ENCODE results near the gene HMOX2.

HMOX2 gene

GRCh38 chr16:4443986-4444385 is 32.2 kb upstream of the HMOX2 start:
- Histone ChIP-seq H3K9me3 (ENCODE audit: control insufficient read depth, insufficient read depth, low read length) (no peaks in the 10 kb centered on the region), H3K36me3 (ENCODE audit: control insufficient read depth, insufficient read depth, low read length) (peaks cover 65% of the 10 kb centered on the region)

GRCh38 chr16:4450430-4450829 is 25.8 kb upstream of the HMOX2 start:
- Histone ChIP-seq H3K4me1 (ENCODE audit: control insufficient read depth, insufficient read depth, low read length) (no peaks in the 10 kb centered on the region), H3K36me3 (ENCODE audit: control insufficient read depth, insufficient read depth, low read length) (peaks cover 37% of the 10 kb centered on the region), H3K4me3 (ENCODE audit: low read depth, low read length) (no peak overlapping the region)

More at GRCh38 chr16:4443986-4444385, 32.2 kb upstream of the HMOX2 start:
- Histone ChIP-seq H3K9ac (ENCODE audit: low read depth, low read length) (no peak overlapping the region), H3K4me3 (ENCODE audit: low read depth, low read length) (no peak overlapping the region), H3K4me1 (ENCODE audit: control insufficient read depth, insufficient read depth, low read length) (no peaks in the 10 kb centered on the region), H3K27me3 (ENCODE audit: control insufficient read depth, insufficient read depth, low read length) (no peaks in the 10 kb centered on the region)

GRCh38 chr16:4450931-4451519 is 25.2 kb upstream of the HMOX2 start:
- Histone ChIP-seq H3K9ac (ENCODE audit: low read depth, low read length) (no peak overlapping the region), H3K36me3 (ENCODE audit: control insufficient read depth, insufficient read depth, low read length) (peaks cover 43% of the 10 kb centered on the region), H3K4me3 (ENCODE audit: low read depth, low read length) (no peak overlapping the region), H3K27me3 (ENCODE audit: control insufficient read depth, insufficient read depth, low read length) (no peaks in the 10 kb centered on the region), H3K4me1 (ENCODE audit: control insufficient read depth, insufficient read depth, low read length) (no peaks in the 10 kb centered on the region), H3K9me3 (ENCODE audit: control insufficient read depth, insufficient read depth, low read length) (no peaks in the 10 kb centered on the region)

More at GRCh38 chr16:4450430-4450829, 25.8 kb upstream of the HMOX2 start:
- Histone ChIP-seq H3K27me3 (ENCODE audit: control insufficient read depth, insufficient read depth, low read length) (no peaks in the 10 kb centered on the region), H3K9ac (ENCODE audit: low read depth, low read length) (no peak overlapping the region), H3K9me3 (ENCODE audit: control insufficient read depth, insufficient read depth, low read length) (no peaks in the 10 kb centered on the region)

- no peaks in the 10 kb centered on the region for H3K9me3 ChIP-seq (ENCODE audit: control insufficient read depth, insufficient read depth, low read length)
- H3K36me3 ChIP-seq (ENCODE audit: control insufficient read depth, insufficient read depth, low read length), result peaks cover 32% of the 10 kb centered on the region
- no peaks in the 10 kb centered on the region for H3K27me3 ChIP-seq (ENCODE audit: control insufficient read depth, insufficient read depth, low read length)
- H3K4me1 ChIP-seq (ENCODE audit: control insufficient read depth, insufficient read depth, low read length), result no peaks in the 10 kb centered on the region
- H3K9ac ChIP-seq (ENCODE audit: low read depth, low read length), result no peak overlapping the region
- H3K4me3 ChIP-seq (ENCODE audit: low read depth, low read length), result no peak overlapping the region
Measured at GRCh38 chr16:4452674-4453073, 23.5 kb upstream of the HMOX2 start.

- H3K9ac ChIP-seq (ENCODE audit: low read depth, low read length), result no peak overlapping the region
- no peaks in the 10 kb centered on the region for H3K27me3 ChIP-seq (ENCODE audit: control insufficient read depth, insufficient read depth, low read length)
- H3K9me3 ChIP-seq (ENCODE audit: control insufficient read depth, insufficient read depth, low read length), result no peaks in the 10 kb centered on the region
- H3K4me1 ChIP-seq (ENCODE audit: control insufficient read depth, insufficient read depth, low read length), result no peaks in the 10 kb centered on the region
- peaks cover 27% of the 10 kb centered on the region for H3K36me3 ChIP-seq (ENCODE audit: control insufficient read depth, insufficient read depth, low read length)
- H3K4me3 ChIP-seq (ENCODE audit: low read depth, low read length), result no peak overlapping the region
Measured at GRCh38 chr16:4454623-4455022, 21.6 kb upstream of the HMOX2 start.

GRCh38 chr16:4455081-4455480 is 21.1 kb upstream of the HMOX2 start:
- Histone ChIP-seq H3K4me3 (ENCODE audit: low read depth, low read length) (no peak overlapping the region), H3K27me3 (ENCODE audit: control insufficient read depth, insufficient read depth, low read length) (no peaks in the 10 kb centered on the region), H3K9me3 (ENCODE audit: control insufficient read depth, insufficient read depth, low read length) (no peaks in the 10 kb centered on the region), H3K36me3 (ENCODE audit: control insufficient read depth, insufficient read depth, low read length) (peaks cover 25% of the 10 kb centered on the region), H3K9ac (ENCODE audit: low read depth, low read length) (no peak overlapping the region), H3K4me1 (ENCODE audit: control insufficient read depth, insufficient read depth, low read length) (no peaks in the 10 kb centered on the region)

GRCh38 chr16:4455951-4456350 is 20.2 kb upstream of the HMOX2 start:
- Histone ChIP-seq H3K36me3 (ENCODE audit: control insufficient read depth, insufficient read depth, low read length) (peaks cover 17% of the 10 kb centered on the region), H3K4me3 (ENCODE audit: low read depth, low read length) (no peak overlapping the region), H3K4me1 (ENCODE audit: control insufficient read depth, insufficient read depth, low read length) (no peaks in the 10 kb centered on the region), H3K9me3 (ENCODE audit: control insufficient read depth, insufficient read depth, low read length) (no peaks in the 10 kb centered on the region), H3K27me3 (ENCODE audit: control insufficient read depth, insufficient read depth, low read length) (no peaks in the 10 kb centered on the region), H3K9ac (ENCODE audit: low read depth, low read length) (no peak overlapping the region)

GRCh38 chr16:4460936-4461249 is 15.3 kb upstream of the HMOX2 start:
- Histone ChIP-seq H3K36me3 (ENCODE audit: control insufficient read depth, insufficient read depth, low read length) (peaks cover 31% of the 10 kb centered on the region), H3K4me1 (ENCODE audit: control insufficient read depth, insufficient read depth, low read length) (peaks cover 2% of the 10 kb centered on the region), H3K9me3 (ENCODE audit: control insufficient read depth, insufficient read depth, low read length) (no peaks in the 10 kb centered on the region), H3K27me3 (ENCODE audit: control insufficient read depth, insufficient read depth, low read length) (no peaks in the 10 kb centered on the region), H3K9ac (ENCODE audit: low read depth, low read length) (no peak overlapping the region), H3K4me3 (ENCODE audit: low read depth, low read length) (no peak overlapping the region)

GRCh38 chr16:4461250-4462085 is 14.7 kb upstream of the HMOX2 start:
- H3K4me1 ChIP-seq (ENCODE audit: control insufficient read depth, insufficient read depth, low read length), result peaks cover 2% of the 10 kb centered on the region
- H3K27me3 ChIP-seq (ENCODE audit: control insufficient read depth, insufficient read depth, low read length), result no peaks in the 10 kb centered on the region
- peaks cover 33% of the 10 kb centered on the region for H3K36me3 ChIP-seq (ENCODE audit: control insufficient read depth, insufficient read depth, low read length)
- H3K9me3 ChIP-seq (ENCODE audit: control insufficient read depth, insufficient read depth, low read length), result no peaks in the 10 kb centered on the region
- no peak overlapping the region for H3K4me3 ChIP-seq (ENCODE audit: low read depth, low read length)
- no peak overlapping the region for H3K9ac ChIP-seq (ENCODE audit: low read depth, low read length)

GRCh38 chr16:4463522-4464163 is 12.6 kb upstream of the HMOX2 start:
- Histone ChIP-seq H3K4me1 (ENCODE audit: control insufficient read depth, insufficient read depth, low read length) (peaks cover 2% of the 10 kb centered on the region), H3K36me3 (ENCODE audit: control insufficient read depth, insufficient read depth, low read length) (peaks cover 48% of the 10 kb centered on the region), H3K9ac (ENCODE audit: low read depth, low read length) (no peak overlapping the region), H3K9me3 (ENCODE audit: control insufficient read depth, insufficient read depth, low read length) (no peaks in the 10 kb centered on the region), H3K27me3 (ENCODE audit: control insufficient read depth, insufficient read depth, low read length) (no peaks in the 10 kb centered on the region), H3K4me3 (ENCODE audit: low read depth, low read length) (no peak overlapping the region)

GRCh38 chr16:4465977-4466779 is 10.0 kb upstream of the HMOX2 start:
- Histone ChIP-seq H3K4me1 (ENCODE audit: control insufficient read depth, insufficient read depth, low read length) (peaks cover under 1% of the 10 kb centered on the region), H3K36me3 (ENCODE audit: control insufficient read depth, insufficient read depth, low read length) (peaks cover 54% of the 10 kb centered on the region), H3K9ac (ENCODE audit: low read depth, low read length) (no peak overlapping the region), H3K4me3 (ENCODE audit: low read depth, low read length) (no peak overlapping the region), H3K9me3 (ENCODE audit: control insufficient read depth, insufficient read depth, low read length) (no peaks in the 10 kb centered on the region), H3K27me3 (ENCODE audit: control insufficient read depth, insufficient read depth, low read length) (no peaks in the 10 kb centered on the region)

Data from iPS-15b (cell line).